Measurements from ENCODE around the gene ATP6V0A1. TPM values are rescaled to one million over a fixed set of nuclear protein-coding genes. Genes with fewer than 3 reads are reported as not detected.

Gene ATP6V0A1
- total and polyA plus RNA-seq, 3 donors from 2014 or later: 89.9 to 143 (median 131) TPM

DNA sequence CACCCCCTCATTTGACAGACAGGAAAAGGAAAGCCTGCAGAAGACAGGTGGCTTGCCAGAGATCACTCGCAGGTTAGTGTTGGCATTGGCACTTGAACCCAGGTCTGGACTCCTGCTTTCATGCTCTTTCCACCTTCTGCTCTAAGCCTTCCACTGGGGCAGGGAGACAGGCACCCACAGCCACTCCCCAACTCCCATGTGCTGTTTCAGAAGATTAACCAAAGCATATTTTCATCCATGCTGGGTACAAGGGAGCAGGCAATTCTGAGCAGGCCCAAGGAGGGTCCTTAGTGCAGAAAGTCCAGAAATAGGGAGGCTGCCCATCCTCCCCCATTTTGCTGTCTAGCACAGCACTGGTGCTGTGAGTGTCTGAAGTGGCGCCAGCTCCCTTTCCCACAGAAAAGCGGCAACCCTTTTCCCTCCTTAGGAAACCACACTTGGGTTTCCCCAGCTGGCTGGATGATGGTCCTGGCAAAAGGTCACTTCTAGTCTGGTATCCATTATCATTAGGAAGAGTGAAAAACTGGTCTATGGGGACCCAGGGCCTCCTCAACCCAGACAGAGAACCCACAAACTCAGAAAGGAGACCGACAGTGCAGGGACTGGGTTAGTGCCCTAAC lies 33.6 kb upstream of the ATP6V0A1 start:
- Histone ChIP-seq H3K4me3 (no peak overlapping the region), H3K27me3 (no peaks in the 10 kb centered on the region), H3K4me1 (peaks cover 8% of the 10 kb centered on the region), H3K27ac (no peak overlapping the region), H3K36me3 (ENCODE audit: low read depth, missing control alignments) (no peaks in the 10 kb centered on the region), H3K9me3 (no peaks in the 10 kb centered on the region)
- TF ChIP-seq, protein P1, sequence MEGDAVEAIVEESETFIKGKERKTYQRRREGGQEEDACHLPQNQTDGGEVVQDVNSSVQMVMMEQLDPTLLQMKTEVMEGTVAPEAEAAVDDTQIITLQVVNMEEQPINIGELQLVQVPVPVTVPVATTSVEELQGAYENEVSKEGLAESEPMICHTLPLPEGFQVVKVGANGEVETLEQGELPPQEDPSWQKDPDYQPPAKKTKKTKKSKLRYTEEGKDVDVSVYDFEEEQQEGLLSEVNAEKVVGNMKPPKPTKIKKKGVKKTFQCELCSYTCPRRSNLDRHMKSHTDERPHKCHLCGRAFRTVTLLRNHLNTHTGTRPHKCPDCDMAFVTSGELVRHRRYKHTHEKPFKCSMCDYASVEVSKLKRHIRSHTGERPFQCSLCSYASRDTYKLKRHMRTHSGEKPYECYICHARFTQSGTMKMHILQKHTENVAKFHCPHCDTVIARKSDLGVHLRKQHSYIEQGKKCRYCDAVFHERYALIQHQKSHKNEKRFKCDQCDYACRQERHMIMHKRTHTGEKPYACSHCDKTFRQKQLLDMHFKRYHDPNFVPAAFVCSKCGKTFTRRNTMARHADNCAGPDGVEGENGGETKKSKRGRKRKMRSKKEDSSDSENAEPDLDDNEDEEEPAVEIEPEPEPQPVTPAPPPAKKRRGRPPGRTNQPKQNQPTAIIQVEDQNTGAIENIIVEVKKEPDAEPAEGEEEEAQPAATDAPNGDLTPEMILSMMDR (IDR thresholded peaks at IDR 0.05): no peak
- TF ChIP-seq POLR2A (IDR thresholded peaks at IDR 0.05): no peak
- DNase-seq: no peak
- intact Hi-C loops (cut with DNase I; ENCODE audit: low total_unique reads): loop anchor here (10.0 kb wide), 1 partner anchor 100 kb away; no protein-coding TSS in a partner anchor
- 84 to 85% methylated on average over 2 to 4 of the region's 4 CpGs for WGBS, 2 donors

DNA sequence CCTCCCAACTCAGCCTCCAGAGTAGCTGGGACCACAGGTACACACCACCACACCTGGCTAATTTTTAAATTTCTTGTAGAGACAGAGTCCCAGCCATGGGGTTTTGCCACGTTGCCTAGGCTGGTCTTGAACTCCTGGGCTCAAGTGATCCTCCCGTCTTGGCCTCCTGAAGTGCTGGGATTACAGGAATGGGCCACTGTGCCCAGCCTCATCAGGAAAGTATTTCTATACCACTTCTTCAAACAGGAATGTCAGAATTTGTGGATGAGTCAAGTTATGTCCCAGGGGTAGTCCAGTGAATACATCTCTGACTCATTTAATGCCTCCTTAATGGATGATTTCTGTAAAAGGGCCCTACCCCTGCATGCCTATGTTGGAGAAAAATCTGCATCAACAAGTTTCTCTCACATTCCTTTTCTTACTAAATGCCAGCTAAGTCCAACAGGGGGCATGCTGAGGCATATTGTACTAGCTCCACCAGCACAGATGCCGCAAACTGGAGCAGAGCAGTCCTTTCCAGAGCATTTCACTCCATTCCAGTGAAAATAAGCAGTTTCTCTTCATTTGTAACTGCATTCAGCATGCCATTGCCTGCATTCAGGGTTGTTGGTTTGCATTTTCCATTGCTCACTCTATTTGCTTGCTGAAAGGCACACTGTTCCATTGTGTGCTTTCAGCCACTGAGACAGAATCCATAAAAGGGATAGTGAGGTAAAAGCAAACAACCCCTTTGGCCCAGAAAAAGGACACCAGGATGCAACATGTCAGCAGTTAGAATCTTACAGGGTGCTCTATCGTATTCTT lies 30.3 kb upstream of the ATP6V0A1 start:
- no peaks in the 10 kb centered on the region for H3K9me3 ChIP-seq
- no peak overlapping the region for H3K27ac ChIP-seq
- no peaks in the 10 kb centered on the region for H3K36me3 ChIP-seq (ENCODE audit: low read depth, missing control alignments)
- WGBS, 2 donors: 55 to 63% methylated on average over 4 of the region's 4 CpGs
- peaks cover 4% of the 10 kb centered on the region for H3K4me1 ChIP-seq
- intact Hi-C loops (cut with DNase I; ENCODE audit: low total_unique reads): loop anchor here (10.0 kb wide), 1 partner anchor 96 kb away; no protein-coding TSS in a partner anchor
- TF ChIP-seq, protein P1 (IDR thresholded peaks at IDR 0.05): peak; percentile 59 to 68 (median 66)
- no peak for TF ChIP-seq POLR2A (IDR thresholded peaks at IDR 0.05)
- H3K27me3 ChIP-seq: no peaks in the 10 kb centered on the region
- DNase-seq: peak; percentile 82
- no peak overlapping the region for H3K4me3 ChIP-seq

DNA sequence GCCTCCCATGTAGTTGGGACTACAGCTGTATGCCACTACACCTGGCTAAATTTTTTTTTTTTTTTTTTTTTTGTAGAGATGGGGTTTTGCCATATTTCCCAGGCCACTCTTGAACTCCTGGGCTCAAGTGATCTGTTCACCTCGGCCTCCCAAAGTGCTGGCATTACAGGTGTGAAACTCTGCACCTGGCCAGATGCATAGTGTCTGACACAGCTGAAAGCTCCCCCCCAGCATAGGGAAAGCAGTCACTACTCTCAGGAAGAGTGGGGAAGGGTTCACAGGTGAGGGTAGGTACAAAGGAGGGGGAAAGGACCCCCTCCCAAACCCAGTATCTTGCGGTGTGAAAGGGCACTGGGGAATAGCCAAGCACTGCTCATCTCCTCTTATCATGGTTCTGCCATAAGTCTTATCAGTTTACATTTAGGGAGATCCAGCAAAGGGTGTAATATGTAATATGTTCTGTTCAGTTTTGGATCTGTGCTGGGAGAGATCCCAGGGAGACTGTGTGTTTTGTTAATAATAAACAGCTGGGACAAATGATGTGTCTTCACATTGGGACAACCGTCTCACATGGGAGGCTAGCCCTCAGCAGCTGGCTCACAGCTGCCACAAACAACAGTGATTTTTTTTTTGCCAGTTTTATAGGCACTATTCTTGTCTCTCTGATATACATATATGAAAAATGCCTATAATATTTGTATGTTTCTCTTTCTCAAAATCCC lies 28.8 kb upstream of the ATP6V0A1 start:
- Histone ChIP-seq H3K27ac (no peak overlapping the region), H3K27me3 (no peaks in the 10 kb centered on the region), H3K4me3 (no peak overlapping the region), H3K4me1 (no peaks in the 10 kb centered on the region), H3K9me3 (no peaks in the 10 kb centered on the region), H3K36me3 (ENCODE audit: low read depth, missing control alignments) (no peaks in the 10 kb centered on the region)
- DNase-seq: no peak
- TF ChIP-seq POLR2A (IDR thresholded peaks at IDR 0.05): no peak
- TF ChIP-seq, protein P1 (IDR thresholded peaks at IDR 0.05): no peak
- WGBS, 2 donors: 80% methylated on average over 3 of the region's 3 CpGs
- intact Hi-C loops (cut with DNase I; ENCODE audit: low total_unique reads): loop anchor here (10.0 kb wide), 1 partner anchor 95 kb away; no protein-coding TSS in a partner anchor

DNA sequence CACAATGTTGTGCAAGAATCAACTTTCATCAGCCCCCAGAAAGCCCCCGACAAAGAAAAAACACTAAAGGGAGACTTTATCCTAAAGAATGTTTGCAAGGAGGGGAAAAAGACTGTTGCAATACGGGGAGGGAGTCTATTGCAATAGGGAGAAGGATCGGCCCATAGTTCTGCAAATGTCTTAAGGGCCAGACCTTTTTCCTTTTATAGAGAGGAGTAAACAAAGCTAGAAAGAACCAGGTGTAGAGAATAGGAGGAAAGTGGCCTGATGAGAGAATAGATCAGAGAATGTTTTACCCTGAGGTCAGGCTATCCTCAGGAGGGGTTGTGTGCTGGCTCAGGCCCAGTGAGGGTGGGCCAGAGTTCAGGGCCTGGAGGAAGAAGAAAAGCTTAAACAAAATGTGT lies 26.9 kb upstream of the ATP6V0A1 start:
- H3K27ac ChIP-seq: no peak overlapping the region

More for the DNA sequence above, 26.9 kb upstream of the ATP6V0A1 start:
- TF ChIP-seq, protein P1 (IDR thresholded peaks at IDR 0.05): no peak
- no peak for TF ChIP-seq POLR2A (IDR thresholded peaks at IDR 0.05)
- no peaks in the 10 kb centered on the region for H3K9me3 ChIP-seq
- intact Hi-C loops (cut with DNase I; ENCODE audit: low total_unique reads): no loop called here
- 32 to 49% methylated on average over 3 of the region's 3 CpGs for WGBS, 2 donors
- no peaks in the 10 kb centered on the region for H3K36me3 ChIP-seq (ENCODE audit: low read depth, missing control alignments)
- no peak for DNase-seq
- H3K27me3 ChIP-seq: no peaks in the 10 kb centered on the region
- no peaks in the 10 kb centered on the region for H3K4me1 ChIP-seq
- H3K4me3 ChIP-seq: no peak overlapping the region

Data from testis (tissue), 3 donors.